H9 (cell line): ENCODE results near the gene MAMDC4. TPM values are rescaled to one million over a fixed set of nuclear protein-coding genes. Genes with fewer than 3 reads are reported as not detected.

ENCODE experiments used
- DNase-seq: peaks from one replicate; pipeline ENCODE4 v3.0.0-alpha.2; 2017
- H2AFZ ChIP-seq: one replicate; pipeline ENCODE4 v1.6.1; 2013; ENCODE audit warnings: mild to moderate bottlenecking, low read length, control low read depth, moderate library complexity
- H2AK5ac ChIP-seq: 2 replicates; pipeline ENCODE4 v1.6.1; 2013; ENCODE audit warnings: low read length, control low read depth, mixed read lengths; ENCODE audit not compliant: insufficient read length
- H2BK120ac ChIP-seq: one replicate; pipeline ENCODE4 v1.6.1; 2013; ENCODE audit warnings: low read depth, mild to moderate bottlenecking, low read length, control low read depth, inconsistent platforms; ENCODE audit not compliant: poor library complexity, severe bottlenecking
- H2BK12ac ChIP-seq: 2 replicates; pipeline ENCODE4 v1.6.1; 2013; ENCODE audit warnings: low read length, control low read depth, mixed read lengths, low read depth; ENCODE audit not compliant: insufficient read length
- H2BK15ac ChIP-seq: 2 replicates; pipeline ENCODE4 v1.6.1; 2013; ENCODE audit warnings: low read depth, low read length, control low read depth
- H2BK20ac ChIP-seq: one replicate; pipeline ENCODE4 v1.6.1; 2013; ENCODE audit warnings: low read depth, mild to moderate bottlenecking, low read length, control low read depth, inconsistent platforms; ENCODE audit not compliant: poor library complexity, severe bottlenecking
- H2BK5ac ChIP-seq: 2 replicates; pipeline ENCODE4 v1.6.1; 2013; ENCODE audit warnings: low read length, control low read depth, mixed read lengths; ENCODE audit not compliant: insufficient read length
- H3K14ac ChIP-seq: 2 replicates; pipeline ENCODE4 v1.6.1; 2013; ENCODE audit warnings: low read length, control low read depth; ENCODE audit not compliant: insufficient read depth
- H3K18ac ChIP-seq: 2 replicates; pipeline ENCODE4 v1.6.1; 2013; ENCODE audit warnings: low read depth, mild to moderate bottlenecking, mixed read lengths, low read length, control low read depth; ENCODE audit not compliant: insufficient read length
- H3K23ac ChIP-seq: 2 replicates; pipeline ENCODE4 v1.6.1; 2013; ENCODE audit warnings: low read length, control low read depth, mixed read lengths, low read depth; ENCODE audit not compliant: insufficient read length
- H3K23me2 ChIP-seq: 2 replicates; pipeline ENCODE4 v1.6.1; 2013; ENCODE audit warnings: low read depth, mild to moderate bottlenecking, mixed read lengths, low read length, control low read depth; ENCODE audit not compliant: insufficient read length, poor library complexity, severe bottlenecking
- H3K27ac ChIP-seq: 2 replicates; pipeline ENCODE4 v1.5.1; 2013; ENCODE audit warnings: low read length, control low read depth, mixed read lengths, low read depth; ENCODE audit not compliant: insufficient read length
- H3K27me3 ChIP-seq: 2 replicates; pipeline ENCODE4 v1.6.1; 2013; ENCODE audit warnings: low read length, control low read depth, inconsistent platforms; ENCODE audit not compliant: insufficient read depth
- H3K4ac ChIP-seq: 2 replicates; pipeline ENCODE4 v1.6.1; 2013; ENCODE audit warnings: low read depth, mild to moderate bottlenecking, control low read depth, inconsistent platforms, low read length, moderate library complexity
- H3K4me1 ChIP-seq: 2 replicates; pipeline ENCODE4 v1.6.1; 2013; ENCODE audit warnings: low read length, control low read depth, inconsistent platforms; ENCODE audit not compliant: insufficient read depth
- H3K4me2 ChIP-seq: 2 replicates; pipeline ENCODE4 v1.6.1; 2013; ENCODE audit warnings: low read length, control low read depth, mixed read lengths; ENCODE audit not compliant: insufficient read length, insufficient read depth
- H3K56ac ChIP-seq: 2 replicates; pipeline ENCODE4 v1.6.1; 2013; ENCODE audit warnings: low read depth, mild to moderate bottlenecking, mixed read lengths, low read length, control low read depth; ENCODE audit not compliant: insufficient read length
- H3K79me1 ChIP-seq: 2 replicates; pipeline ENCODE4 v1.6.1; 2013; ENCODE audit warnings: low read depth, mild to moderate bottlenecking, moderate library complexity, low read length, control low read depth, inconsistent platforms; ENCODE audit not compliant: insufficient read depth, poor library complexity, severe bottlenecking
- H3K79me2 ChIP-seq: 2 replicates; pipeline ENCODE4 v1.6.1; 2013; ENCODE audit warnings: low read length, control low read depth, inconsistent platforms; ENCODE audit not compliant: insufficient read depth
- H3K9ac ChIP-seq: 2 replicates; pipeline ENCODE4 v1.6.1; 2013; ENCODE audit warnings: low read length, control low read depth, mixed read lengths; ENCODE audit not compliant: insufficient read length; ENCODE audit errors: extremely low read depth
- H3K9me3 ChIP-seq: one replicate; pipeline ENCODE4 v1.6.1; 2013; ENCODE audit warnings: low read depth, low read length, inconsistent platforms; ENCODE audit not compliant: control insufficient read depth
- H3T11ph ChIP-seq: one replicate; pipeline ENCODE4 v1.6.1; 2013; ENCODE audit warnings: mild to moderate bottlenecking, low read length, control low read depth, inconsistent platforms
- H4K20me1 ChIP-seq: one replicate; pipeline ENCODE4 v1.6.1; 2013; ENCODE audit not compliant: control insufficient read depth, insufficient read length, insufficient read depth
- H4K5ac ChIP-seq: 2 replicates; pipeline ENCODE4 v1.6.1; 2013; ENCODE audit warnings: low read depth, mild to moderate bottlenecking, mixed read lengths, low read length, control low read depth; ENCODE audit not compliant: insufficient read length
- H4K8ac ChIP-seq: replicated peaks from 2 replicates; pipeline ENCODE4 v1.6.1; 2013; ENCODE audit warnings: low read length, control low read depth, mixed read lengths, low read depth; ENCODE audit not compliant: insufficient read length
- H4K91ac ChIP-seq: 2 replicates; pipeline ENCODE4 v1.6.1; 2013; ENCODE audit warnings: low read depth, mild to moderate bottlenecking, moderate library complexity, mixed read lengths, low read length, control low read depth; ENCODE audit not compliant: insufficient read length
- H3K27ac Mint-ChIP-seq, 3 experiments: 2 replicates in 2 of 3; 3 replicates in 1 of 3; pipeline ENCODE4 v1.8.0; 2020 to 2021; ENCODE audit warnings: mixed read lengths in 3 of 3, mild to moderate bottlenecking in 1 of 3, moderate library complexity in 1 of 3
- H3K27me3 Mint-ChIP-seq: 2 replicates; pipeline ENCODE4 v1.8.0; 2021; ENCODE audit warnings: low read depth, mild to moderate bottlenecking, moderate library complexity, mixed read lengths
- H3K36me3 Mint-ChIP-seq, 3 experiments: 2 replicates in 2 of 3; 3 replicates in 1 of 3; pipeline ENCODE4 v1.8.0; 2020 to 2021; ENCODE audit warnings: low read depth in 3 of 3, mixed read lengths in 3 of 3; ENCODE audit not compliant: insufficient read depth in 1 of 3
- H3K4me1 Mint-ChIP-seq, 2 experiments: 2 replicates each; pipeline ENCODE4 v1.8.0; 2020; ENCODE audit warnings: mixed read lengths in 2 of 2
- H3K4me3 Mint-ChIP-seq, 2 experiments: 2 replicates in 1 of 2; 3 replicates in 1 of 2; pipeline ENCODE4 v1.8.0; 2020 to 2021; ENCODE audit warnings: mild to moderate bottlenecking in 2 of 2, mixed read lengths in 2 of 2, moderate library complexity in 1 of 2
- H3K9me3 Mint-ChIP-seq, 2 experiments: 2 replicates in 1 of 2; 3 replicates in 1 of 2; pipeline ENCODE4 v1.8.0; 2020; ENCODE audit warnings: mild to moderate bottlenecking in 2 of 2, mixed read lengths in 2 of 2, moderate library complexity in 1 of 2
- CTCF ChIP-seq: fragments of 200-600 bp; sonication (generic); conservative IDR thresholded peaks from 3 replicates; pipeline ENCODE4 v1.8.0; 2021; ENCODE audit warnings: antibody characterized with exemption, mild to moderate bottlenecking
- WGBS: extraction: QIAGEN DNeasy Blood & Tissue Kit; methylation state at CpG from one replicate; pipeline ENCODE4 v1.1.7; 2013; ENCODE audit warnings: missing lambda C conversion rate, low lambda C conversion rate, mixed read lengths; ENCODE audit not compliant: insufficient read length; ENCODE audit errors: extremely low coverage; 5-methylcytosine and 5-hydroxymethylcytosine counted together
- total RNA-seq: library from RNA; stranded (reverse); gene quantifications from 2 replicates; pipeline ENCODE4 v1.2.1, GENCODE V29; 2021

Gene MAMDC4
- total RNA-seq, 1 experiment from 2014 or later = 9.2 TPM

GRCh38 chr9:136814725-136815421 is 37.3 kb upstream of the MAMDC4 start:
- H3K56ac ChIP-seq = no peak overlapping the region
- H4K91ac ChIP-seq = no peak overlapping the region
- H3K27me3 ChIP-seq = no peaks in the 10 kb centered on the region
- no peak overlapping the region for H3K14ac ChIP-seq
- peaks cover 35 to 73% (median 64%) of the 10 kb centered on the region in 3 experiments for H3K36me3 Mint-ChIP-seq
- H3K23me2 ChIP-seq = no peaks in the 10 kb centered on the region
- H4K5ac ChIP-seq = no peak overlapping the region
- H3T11ph ChIP-seq = no peak overlapping the region
- H2AK5ac ChIP-seq = no peak overlapping the region
- TF ChIP-seq CTCF = no peak
- no peak overlapping the region for H3K4me3 Mint-ChIP-seq
- no peaks in the 10 kb centered on the region; the same call in 1 of the 2 replicates for H3K79me2 ChIP-seq
- no peak overlapping the region for H2BK20ac ChIP-seq
- H3K4me2 ChIP-seq = no peak overlapping the region
- peak overlapping the region in 1 of 3 experiments; percentile 1; a peak in 2 of 7 replicates for H3K27ac Mint-ChIP-seq
- no peaks in the 10 kb centered on the region for H3K4me1 ChIP-seq
- H3K18ac ChIP-seq = no peak overlapping the region
- H2BK15ac ChIP-seq = no peak overlapping the region
- peaks cover 8% of the 10 kb centered on the region for H3K79me1 ChIP-seq
- no peak overlapping the region for H3K4ac ChIP-seq
- DNase-seq = no peak
- H2BK12ac ChIP-seq = no peak overlapping the region
- no peaks in the 10 kb centered on the region; a peak in 1 of 5 replicates for H3K9me3 Mint-ChIP-seq
- no peak overlapping the region for H2BK5ac ChIP-seq
- no peak overlapping the region for H4K8ac ChIP-seq
- no peak overlapping the region for H3K9ac ChIP-seq
- H3K27ac ChIP-seq = no peak overlapping the region
- H3K27me3 Mint-ChIP-seq = no peaks in the 10 kb centered on the region
- no peaks in the 10 kb centered on the region for H3K9me3 ChIP-seq
- H3K23ac ChIP-seq = no peak overlapping the region
- WGBS = 100% methylated on average over 2 of the region's 13 CpGs
- peaks cover 3 to 6% of the 10 kb centered on the region in 2 experiments for H3K4me1 Mint-ChIP-seq
- H2BK120ac ChIP-seq = no peak overlapping the region
- H4K20me1 ChIP-seq = no peaks in the 10 kb centered on the region
- H2AFZ ChIP-seq = no peak overlapping the region
